ENCODE results near the gene SH3TC1.

DNA sequence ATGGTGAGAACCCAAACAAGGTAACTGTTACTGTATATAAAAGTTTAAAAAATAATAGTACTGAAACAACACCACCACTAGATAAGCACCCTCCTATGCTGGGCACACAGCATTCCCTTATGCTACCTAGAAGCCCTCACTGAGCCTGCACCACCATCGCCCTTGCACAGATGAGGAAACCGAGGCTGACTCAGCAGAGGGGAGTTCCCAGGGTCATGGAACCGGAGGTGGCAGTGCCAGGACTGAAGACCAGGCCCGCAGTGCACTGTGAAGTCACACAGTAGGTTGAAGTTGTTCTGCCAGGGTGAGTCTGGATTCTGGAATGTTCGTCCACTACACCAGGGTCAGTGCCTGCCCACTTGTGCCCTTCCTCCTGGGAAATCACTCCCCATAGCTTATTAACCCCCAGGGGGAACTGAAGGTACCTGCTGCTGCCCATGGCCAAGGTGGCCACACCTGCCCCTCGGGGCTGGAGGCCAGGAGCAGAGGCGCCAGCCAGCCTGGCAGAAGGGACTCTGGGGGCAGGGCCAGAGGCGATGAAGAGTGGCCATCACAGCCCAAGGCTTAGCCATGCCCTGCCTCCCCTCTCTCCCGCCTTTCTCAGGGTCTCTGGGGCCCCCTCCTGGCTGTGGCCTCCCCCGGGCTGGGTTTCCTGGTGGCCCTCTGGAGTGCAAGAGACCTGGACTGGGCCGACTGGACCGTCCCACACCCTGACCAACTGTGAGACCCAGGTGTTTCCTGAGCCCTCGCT is 25.4 kb upstream of the SH3TC1 start:
- TF ChIP-seq, protein P1, sequence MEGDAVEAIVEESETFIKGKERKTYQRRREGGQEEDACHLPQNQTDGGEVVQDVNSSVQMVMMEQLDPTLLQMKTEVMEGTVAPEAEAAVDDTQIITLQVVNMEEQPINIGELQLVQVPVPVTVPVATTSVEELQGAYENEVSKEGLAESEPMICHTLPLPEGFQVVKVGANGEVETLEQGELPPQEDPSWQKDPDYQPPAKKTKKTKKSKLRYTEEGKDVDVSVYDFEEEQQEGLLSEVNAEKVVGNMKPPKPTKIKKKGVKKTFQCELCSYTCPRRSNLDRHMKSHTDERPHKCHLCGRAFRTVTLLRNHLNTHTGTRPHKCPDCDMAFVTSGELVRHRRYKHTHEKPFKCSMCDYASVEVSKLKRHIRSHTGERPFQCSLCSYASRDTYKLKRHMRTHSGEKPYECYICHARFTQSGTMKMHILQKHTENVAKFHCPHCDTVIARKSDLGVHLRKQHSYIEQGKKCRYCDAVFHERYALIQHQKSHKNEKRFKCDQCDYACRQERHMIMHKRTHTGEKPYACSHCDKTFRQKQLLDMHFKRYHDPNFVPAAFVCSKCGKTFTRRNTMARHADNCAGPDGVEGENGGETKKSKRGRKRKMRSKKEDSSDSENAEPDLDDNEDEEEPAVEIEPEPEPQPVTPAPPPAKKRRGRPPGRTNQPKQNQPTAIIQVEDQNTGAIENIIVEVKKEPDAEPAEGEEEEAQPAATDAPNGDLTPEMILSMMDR (IDR thresholded peaks at IDR 0.05; ENCODE audit: low read depth, low read length, poor library complexity, severe bottlenecking): peak; percentile 19
- no peak for TF ChIP-seq EZH2phosphoT487 (IDR thresholded peaks at IDR 0.05; ENCODE audit: borderline replicate concordance, low read length)
